SH-SY5Y (cell line): ENCODE data around the gene CTNNA3.

ENCODE experiments used
- GATA2 ChIP-seq: IDR thresholded peaks from 2 replicates; pipeline ENCODE4 v1.6.1; 2011; ENCODE audit warnings: mild to moderate bottlenecking, low read depth, low read length
- GATA3 ChIP-seq: IDR thresholded peaks from 2 replicates; pipeline ENCODE4 v1.6.1; 2011; ENCODE audit warnings: low read depth, mild to moderate bottlenecking, low read length, moderate library complexity

- no peak for TF ChIP-seq GATA2
- TF ChIP-seq GATA3 = no peak
Measured at GRCh38 chr10:67519434-67519833, 176.6 kb downstream of the CTNNA3 start.
